Keratinocyte (primary cell): ENCODE measurements around the gene MYO9A.

Experiments
- EZH2 ChIP-seq: IDR thresholded peaks from one replicate; pipeline ENCODE4 v1.6.1; 2012; ENCODE audit warnings: inconsistent platforms, mild to moderate bottlenecking, low read length, moderate library complexity
- TF ChIP-seq, protein P1 (sequence below), 3 experiments: IDR thresholded peaks in 1 of 3; conservative IDR thresholded peaks in 1 of 3; optimal IDR thresholded peaks in 1 of 3; 2 replicates in 2 of 3; 3 replicates in 1 of 3; pipeline versions ENCODE3 to v1.5.1; 2011; ENCODE audit warnings: low read length in 3 of 3, mild to moderate bottlenecking in 3 of 3, moderate library complexity in 2 of 3, control low read depth in 1 of 3, inconsistent platforms in 1 of 3; ENCODE audit not compliant: insufficient read depth in 2 of 3; ENCODE audit errors: extremely low read depth in 1 of 3

DNA sequence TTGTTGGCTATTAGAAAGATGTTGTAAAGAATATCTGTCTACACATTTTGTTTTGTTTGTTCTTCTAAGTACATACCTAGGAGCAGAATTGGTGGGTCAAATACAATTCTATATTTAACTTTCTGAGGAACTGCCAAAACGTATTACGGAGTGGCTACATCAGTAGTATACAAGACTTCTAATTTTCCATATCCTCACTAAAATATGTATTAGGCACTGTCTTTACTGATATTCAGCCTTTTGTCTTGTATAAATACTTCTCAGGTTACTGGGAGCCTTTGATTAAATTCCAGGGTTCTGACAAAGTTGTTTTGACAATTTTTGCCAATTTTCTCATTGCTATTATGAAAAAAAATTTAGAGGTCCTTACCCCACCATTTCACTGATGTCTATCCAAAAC is 160.9 kb downstream of the MYO9A start:
- TF ChIP-seq, protein P1, sequence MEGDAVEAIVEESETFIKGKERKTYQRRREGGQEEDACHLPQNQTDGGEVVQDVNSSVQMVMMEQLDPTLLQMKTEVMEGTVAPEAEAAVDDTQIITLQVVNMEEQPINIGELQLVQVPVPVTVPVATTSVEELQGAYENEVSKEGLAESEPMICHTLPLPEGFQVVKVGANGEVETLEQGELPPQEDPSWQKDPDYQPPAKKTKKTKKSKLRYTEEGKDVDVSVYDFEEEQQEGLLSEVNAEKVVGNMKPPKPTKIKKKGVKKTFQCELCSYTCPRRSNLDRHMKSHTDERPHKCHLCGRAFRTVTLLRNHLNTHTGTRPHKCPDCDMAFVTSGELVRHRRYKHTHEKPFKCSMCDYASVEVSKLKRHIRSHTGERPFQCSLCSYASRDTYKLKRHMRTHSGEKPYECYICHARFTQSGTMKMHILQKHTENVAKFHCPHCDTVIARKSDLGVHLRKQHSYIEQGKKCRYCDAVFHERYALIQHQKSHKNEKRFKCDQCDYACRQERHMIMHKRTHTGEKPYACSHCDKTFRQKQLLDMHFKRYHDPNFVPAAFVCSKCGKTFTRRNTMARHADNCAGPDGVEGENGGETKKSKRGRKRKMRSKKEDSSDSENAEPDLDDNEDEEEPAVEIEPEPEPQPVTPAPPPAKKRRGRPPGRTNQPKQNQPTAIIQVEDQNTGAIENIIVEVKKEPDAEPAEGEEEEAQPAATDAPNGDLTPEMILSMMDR (optimal IDR thresholded peaks at IDR 0.05 in 1 of 3, IDR thresholded peaks at IDR 0.05 in 1 of 3, conservative IDR thresholded peaks at IDR 0.05 in 1 of 3; ENCODE audit: extremely low read depth in 1 of 3, insufficient read depth in 2 of 3, low read length in 3 of 3): no peak
- TF ChIP-seq EZH2: no peak
